ENCODE measurements around the gene HYAL4.
"Not testable (repeated sequence)": the region's sequence is repeated elsewhere in the genome, so short reads cannot be mapped to it uniquely, and the experiment has no call there.

HYAL4 gene

DNA sequence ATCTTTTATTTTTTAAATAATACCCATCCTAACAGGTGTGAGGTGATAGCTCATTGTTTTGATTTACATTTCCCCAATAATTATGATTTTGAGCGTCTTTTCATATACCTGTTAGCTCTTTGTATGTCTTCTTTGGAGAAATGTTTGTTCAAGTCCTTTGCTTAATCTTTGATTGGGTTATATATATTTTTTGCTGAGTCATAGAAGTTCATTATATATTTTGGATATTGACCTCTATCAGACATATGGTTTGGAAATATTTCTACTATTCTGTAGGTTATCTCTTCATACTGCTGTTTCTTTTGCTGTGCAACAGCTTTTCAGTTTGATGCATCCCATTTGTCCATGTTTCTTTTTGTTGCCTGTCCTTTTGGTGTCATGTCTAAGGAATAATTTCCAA lies 23.6 kb upstream of the HYAL4 start:
- TF ChIP-seq, protein P1, sequence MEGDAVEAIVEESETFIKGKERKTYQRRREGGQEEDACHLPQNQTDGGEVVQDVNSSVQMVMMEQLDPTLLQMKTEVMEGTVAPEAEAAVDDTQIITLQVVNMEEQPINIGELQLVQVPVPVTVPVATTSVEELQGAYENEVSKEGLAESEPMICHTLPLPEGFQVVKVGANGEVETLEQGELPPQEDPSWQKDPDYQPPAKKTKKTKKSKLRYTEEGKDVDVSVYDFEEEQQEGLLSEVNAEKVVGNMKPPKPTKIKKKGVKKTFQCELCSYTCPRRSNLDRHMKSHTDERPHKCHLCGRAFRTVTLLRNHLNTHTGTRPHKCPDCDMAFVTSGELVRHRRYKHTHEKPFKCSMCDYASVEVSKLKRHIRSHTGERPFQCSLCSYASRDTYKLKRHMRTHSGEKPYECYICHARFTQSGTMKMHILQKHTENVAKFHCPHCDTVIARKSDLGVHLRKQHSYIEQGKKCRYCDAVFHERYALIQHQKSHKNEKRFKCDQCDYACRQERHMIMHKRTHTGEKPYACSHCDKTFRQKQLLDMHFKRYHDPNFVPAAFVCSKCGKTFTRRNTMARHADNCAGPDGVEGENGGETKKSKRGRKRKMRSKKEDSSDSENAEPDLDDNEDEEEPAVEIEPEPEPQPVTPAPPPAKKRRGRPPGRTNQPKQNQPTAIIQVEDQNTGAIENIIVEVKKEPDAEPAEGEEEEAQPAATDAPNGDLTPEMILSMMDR (IDR thresholded peaks at IDR 0.05; ENCODE audit: control insufficient read depth, insufficient read depth, low read depth, low read length, missing control alignments): no peak
- no peak overlapping the region for H3K4me3 ChIP-seq (ENCODE audit: control insufficient read depth, low read depth, low read length)
- DNase-seq (ENCODE audit: low read depth): no peak

DNA sequence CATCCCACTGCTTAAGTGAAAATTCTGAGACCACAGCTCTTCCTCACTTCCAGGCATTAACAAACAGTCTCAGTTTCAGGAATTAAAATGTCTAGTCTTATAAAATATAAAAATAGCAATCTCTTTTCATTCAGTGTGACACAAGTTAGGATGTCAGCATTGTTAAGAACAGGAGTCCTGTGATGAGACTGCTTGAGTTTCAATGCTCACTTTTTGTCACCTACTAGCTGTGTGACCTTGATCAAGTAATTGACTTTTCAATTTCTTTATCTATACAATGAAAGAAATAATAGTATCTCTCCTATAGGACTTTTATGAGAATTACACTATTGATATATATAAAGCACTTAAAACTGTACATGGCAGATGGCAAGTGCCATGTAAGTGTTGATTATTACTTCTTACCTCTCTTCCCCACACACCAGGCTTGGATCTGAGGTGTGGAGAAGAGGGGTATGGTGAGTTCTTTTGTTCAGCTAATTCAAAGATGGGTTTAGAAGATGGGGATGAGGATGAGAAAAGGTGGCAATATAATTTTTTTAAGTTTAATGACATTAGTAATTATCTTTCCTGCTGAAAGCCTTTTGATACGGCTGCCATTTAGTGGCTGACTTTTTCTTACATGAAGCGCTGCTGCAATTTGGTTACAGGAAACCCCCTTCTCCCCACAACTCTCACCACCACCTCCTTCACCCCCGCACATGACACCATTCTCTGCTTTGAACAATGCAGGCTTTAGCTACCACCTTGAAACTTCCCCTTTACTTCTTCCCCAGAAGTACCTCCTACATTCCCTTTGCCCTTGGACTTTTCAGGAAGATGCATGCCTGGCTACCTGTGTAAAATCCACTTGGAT lies 20.8 kb upstream of the HYAL4 start:
- TF ChIP-seq, protein P1 (IDR thresholded peaks at IDR 0.05; ENCODE audit: control insufficient read depth, insufficient read depth, low read depth, low read length, missing control alignments): no peak
- no peak overlapping the region for H3K4me3 ChIP-seq (ENCODE audit: control insufficient read depth, low read depth, low read length)
- DNase-seq (ENCODE audit: low read depth): no peak

DNA sequence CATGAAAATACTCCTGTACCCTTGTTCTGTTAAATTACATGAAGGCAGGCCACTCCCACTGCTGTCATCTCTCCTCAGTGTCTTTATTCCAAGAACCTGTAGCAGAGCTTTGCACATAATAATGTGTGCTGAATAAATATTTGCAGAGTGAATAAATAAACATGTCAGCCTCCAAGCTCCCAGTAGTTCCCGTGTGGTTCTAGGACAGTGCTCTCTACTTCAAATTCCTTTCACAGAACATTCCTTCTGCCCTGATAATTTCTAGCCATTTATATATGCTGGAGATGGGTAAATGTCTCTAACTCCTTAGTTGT lies 20.3 kb upstream of the HYAL4 start:
- TF ChIP-seq, protein P1 (IDR thresholded peaks at IDR 0.05; ENCODE audit: control insufficient read depth, insufficient read depth, low read depth, low read length, missing control alignments): no peak
- no peak for DNase-seq (ENCODE audit: low read depth)
- H3K4me3 ChIP-seq (ENCODE audit: control insufficient read depth, low read depth, low read length): no peak overlapping the region

DNA sequence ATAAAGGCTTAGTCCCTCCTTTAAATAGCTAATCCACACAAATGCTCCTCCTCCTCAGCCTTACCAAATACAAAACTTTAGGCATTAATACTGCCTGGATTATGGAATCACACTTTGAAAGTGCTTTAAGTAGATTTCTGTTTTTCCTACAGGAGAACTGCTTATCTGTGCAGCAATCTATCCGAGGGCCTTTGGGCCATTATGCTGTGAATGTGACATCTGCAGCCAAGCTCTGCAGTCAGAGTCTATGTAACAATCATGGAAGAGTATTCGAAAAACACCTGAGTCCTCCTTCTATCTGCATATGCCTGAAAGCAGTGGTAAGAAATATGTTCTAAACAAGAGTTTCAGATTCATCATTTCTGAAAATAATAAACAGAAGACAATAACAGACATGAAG lies 16.2 kb upstream of the HYAL4 start:
- H3K4me3 ChIP-seq (ENCODE audit: control insufficient read depth, low read depth, low read length): no peak overlapping the region
- TF ChIP-seq, protein P1 (IDR thresholded peaks at IDR 0.05; ENCODE audit: control insufficient read depth, insufficient read depth, low read depth, low read length, missing control alignments): no peak
- no peak for DNase-seq (ENCODE audit: low read depth)

DNA sequence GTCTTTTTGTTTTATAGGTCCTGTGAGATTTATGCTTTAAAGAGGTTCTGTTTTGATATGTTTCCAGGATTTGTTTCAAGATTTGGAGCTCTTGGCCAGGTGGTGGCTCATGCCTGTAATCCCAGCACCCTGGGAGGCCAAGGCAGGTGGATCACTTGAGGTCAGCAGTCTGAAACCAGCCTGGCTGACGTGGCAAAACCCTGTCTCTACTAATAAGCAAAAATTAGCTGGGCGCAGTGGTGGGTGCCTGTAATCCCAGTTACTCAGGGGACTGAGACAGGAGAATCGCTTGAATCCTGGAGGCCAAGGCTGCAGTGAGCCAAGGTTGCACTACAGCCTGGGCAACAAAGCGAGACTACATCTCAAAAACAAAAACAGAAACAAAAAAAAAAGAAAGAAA lies 8.3 kb upstream of the HYAL4 start:
- H3K4me3 ChIP-seq (ENCODE audit: control insufficient read depth, low read depth, low read length): no peak overlapping the region
- no peak for DNase-seq (ENCODE audit: low read depth)
- TF ChIP-seq, protein P1 (IDR thresholded peaks at IDR 0.05; ENCODE audit: control insufficient read depth, insufficient read depth, low read depth, low read length, missing control alignments): no peak

DNA sequence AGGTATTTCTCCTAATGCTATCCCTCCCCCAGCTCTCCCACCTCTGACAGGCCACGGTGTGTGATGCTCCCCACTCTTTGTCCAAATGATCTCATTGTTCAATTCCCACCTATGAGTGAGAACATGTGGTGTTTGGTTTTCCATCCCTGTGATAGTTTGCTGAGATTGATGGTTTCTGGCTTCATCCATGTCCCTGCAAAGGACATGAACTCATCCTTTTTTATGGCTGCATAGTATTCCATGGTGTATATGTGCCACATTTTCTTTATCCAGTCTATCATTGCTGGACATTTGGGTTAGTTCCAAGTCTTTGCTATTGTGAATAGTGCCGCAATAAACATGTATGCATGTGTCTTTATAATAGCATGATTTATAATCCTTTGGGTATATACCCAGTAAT lies 5.9 kb upstream of the HYAL4 start:
- DNase-seq (ENCODE audit: low read depth); H3K4me3 ChIP-seq (ENCODE audit: control insufficient read depth, low read depth, low read length): not testable (repeated sequence)

DNA sequence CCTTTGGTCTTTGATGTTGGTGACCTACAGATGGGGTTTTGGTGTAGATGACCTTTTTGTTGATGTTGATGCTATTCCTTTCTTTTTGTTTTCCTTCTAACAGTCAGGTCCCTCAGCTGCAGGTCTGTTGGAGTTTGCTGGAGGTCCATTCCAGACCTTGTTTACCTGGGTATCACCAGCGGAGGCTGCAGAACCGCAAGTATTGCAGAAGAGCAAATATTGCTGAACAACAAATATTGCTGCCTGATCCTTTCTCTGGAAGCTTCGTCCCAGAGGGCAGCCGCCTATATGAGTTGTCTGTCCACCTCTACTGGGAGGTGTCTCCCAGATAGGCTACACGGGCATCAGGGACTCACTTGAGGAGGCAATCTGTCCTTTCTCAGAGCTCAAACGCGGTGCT lies 827 bp upstream of the HYAL4 start:
- DNase-seq (ENCODE audit: low read depth); H3K4me3 ChIP-seq (ENCODE audit: control insufficient read depth, low read depth, low read length): not testable (repeated sequence)

DNA sequence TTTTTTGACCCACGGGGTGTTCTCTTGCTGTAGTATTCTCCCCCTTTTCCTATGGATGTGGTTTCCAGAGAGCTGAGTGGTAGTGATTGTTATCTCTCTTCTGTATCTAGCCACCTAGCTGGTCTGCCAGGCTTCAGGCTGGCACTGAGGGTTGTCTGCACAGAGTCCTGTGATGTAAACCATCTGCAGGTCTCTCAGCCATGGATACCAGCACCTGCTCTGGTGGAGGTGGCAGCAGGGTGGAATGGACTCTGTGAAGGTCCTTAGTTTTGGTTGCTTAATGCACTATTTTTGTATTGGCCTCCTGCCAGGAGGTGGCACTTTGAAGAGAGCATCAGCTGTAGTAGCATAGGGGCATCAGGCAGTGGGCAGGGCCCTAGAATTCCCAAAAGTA lies 851 bp downstream of the HYAL4 start:
- no peak overlapping the region for H3K4me3 ChIP-seq (ENCODE audit: control insufficient read depth, low read depth, low read length)
- TF ChIP-seq, protein P1 (IDR thresholded peaks at IDR 0.05; ENCODE audit: control insufficient read depth, insufficient read depth, low read depth, low read length, missing control alignments): no peak
- no peak for DNase-seq (ENCODE audit: low read depth)
